ENCODE measurements around the gene IFI27L2.

IFI27L2 gene

DNA sequence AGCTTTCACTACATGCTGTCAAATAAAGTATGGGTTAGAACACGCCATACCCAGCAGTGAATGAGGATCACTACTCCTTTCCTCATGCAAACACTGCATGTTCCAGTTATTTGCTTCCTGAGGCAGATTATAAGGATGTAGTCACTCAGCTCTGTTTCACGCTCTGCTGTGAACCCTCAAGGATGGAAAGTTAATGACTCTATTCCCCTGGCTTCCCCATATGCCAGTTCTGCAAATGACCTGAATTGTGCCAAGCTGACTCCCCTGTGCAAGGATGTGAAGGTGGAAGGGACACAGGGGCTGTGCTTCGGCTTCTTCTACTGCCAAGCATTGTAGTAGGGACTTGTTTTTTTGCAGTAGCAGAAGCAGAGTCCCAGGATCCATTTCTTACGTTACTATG lies 41.5 kb downstream of the IFI27L2 start:
- DNase-seq (ENCODE audit: insufficient read length, low spot score) = no peak
- no peak for TF ChIP-seq POLR2A (IDR thresholded peaks at IDR 0.05; ENCODE audit: low read depth, low read length)
- FAIRE-seq = peak; percentile 38

DNA sequence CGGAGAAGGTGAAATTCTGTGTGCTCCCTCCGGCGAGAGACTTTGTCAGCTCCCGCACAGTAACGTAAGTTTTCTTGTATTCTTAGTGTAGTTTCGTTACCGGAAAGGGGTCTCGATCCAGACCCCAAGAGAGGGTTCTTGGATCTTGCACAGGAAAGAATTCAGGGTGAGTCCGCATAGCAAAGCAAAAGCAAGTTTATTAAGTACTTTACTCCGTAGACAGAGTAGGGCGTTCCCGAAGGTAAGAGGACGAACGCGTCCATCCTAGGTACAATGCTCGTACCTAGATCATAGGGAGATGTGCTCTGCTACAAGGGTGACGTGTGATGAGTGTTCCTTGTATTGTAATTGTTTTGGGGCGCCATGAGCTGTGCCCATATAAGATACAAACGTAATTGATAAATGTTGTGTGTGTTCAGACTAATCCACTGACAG lies 48.0 kb downstream of the IFI27L2 start:
- FAIRE-seq = no peak
- TF ChIP-seq POLR2A (IDR thresholded peaks at IDR 0.05; ENCODE audit: low read depth, low read length) = no peak
- DNase-seq (ENCODE audit: insufficient read length, low spot score) = no peak

DNA sequence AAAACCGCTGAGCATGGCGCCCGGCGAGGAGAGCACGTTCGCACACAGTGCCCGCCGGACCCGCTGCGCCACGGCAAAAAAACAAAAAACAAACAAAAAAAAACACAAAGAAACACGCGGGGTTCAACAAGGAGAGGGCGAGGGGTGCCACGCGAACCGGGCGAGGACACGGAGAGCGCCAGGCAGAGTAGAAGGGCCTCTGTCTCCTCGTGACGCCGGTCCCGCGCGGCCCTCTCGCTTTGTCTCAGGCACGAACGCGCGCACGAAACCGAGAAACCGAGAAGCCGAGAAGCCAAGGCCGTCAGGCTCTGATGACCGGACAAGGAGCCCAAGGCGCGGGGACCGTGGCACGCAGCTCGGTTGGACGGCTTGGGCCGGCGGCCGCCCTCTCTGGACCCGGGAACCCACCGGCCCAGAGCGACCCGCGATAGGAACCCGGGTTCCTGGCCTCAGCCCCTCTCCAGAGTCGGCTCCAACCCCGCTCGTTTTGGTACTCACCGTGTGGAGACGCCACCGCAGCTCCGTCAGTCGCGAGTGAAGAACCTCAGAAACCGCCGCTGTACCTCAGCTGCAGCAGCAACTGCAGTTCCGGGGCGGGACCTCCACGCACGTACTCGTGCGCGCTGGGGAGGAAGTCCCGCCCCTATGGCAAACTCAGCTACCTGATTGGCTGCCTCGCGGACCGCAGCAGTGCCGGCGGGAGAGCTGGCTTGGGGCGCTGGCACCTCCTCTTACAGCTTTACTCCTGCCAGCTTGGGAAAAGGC lies 48.6 kb downstream of the IFI27L2 start, which contains the start of the genes DDX24 and IFI27L1:
TSS of gene DDX24 (minus strand) at position 582 of the 765 bp plus-strand sequence. CDS start 1,460 bp downstream, outside the sequence.
TSS of gene IFI27L1 (plus strand) at position 690 of the 765 bp plus-strand sequence. CDS start 15,628 bp downstream, outside the sequence.
- FAIRE-seq (peak; percentile 97), DNase-seq (ENCODE audit: insufficient read length, low spot score) (peak; percentile 91)
- peak; percentile 90 for TF ChIP-seq POLR2A (IDR thresholded peaks at IDR 0.05; ENCODE audit: low read depth, low read length)

- DNase-seq (ENCODE audit: insufficient read length, low spot score) = no peak
- no peak for TF ChIP-seq POLR2A (IDR thresholded peaks at IDR 0.05; ENCODE audit: low read depth, low read length)
- FAIRE-seq = no peak
These were observed 49.3 kb downstream of the IFI27L2 start for GRCh38 chr14:94079891-94080620.

DNA sequence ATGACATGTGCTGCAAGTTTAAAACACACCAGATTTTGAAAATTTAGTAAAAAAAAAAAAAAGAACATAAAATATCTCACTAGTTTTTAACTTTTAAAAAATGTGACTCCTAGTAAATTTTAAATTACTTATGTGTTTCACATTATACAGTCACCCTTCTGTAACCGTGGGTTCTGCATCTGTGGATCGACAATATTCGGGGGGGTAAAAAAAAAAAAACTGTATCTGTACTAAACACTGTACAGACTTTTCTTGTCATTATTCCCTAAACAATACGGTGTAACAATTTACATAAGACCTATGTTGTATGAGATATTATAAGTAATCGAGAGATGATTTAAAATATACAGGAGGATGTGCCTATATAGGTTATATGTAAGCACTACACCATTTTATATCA lies 51.6 kb downstream of the IFI27L2 start:
- DNase-seq (ENCODE audit: insufficient read length, low spot score) = no peak
- no peak for TF ChIP-seq POLR2A (IDR thresholded peaks at IDR 0.05; ENCODE audit: low read depth, low read length)
- FAIRE-seq = no peak

All from H54 (cell line).